SK-N-SH treated with all-trans-retinoic acid at 6 μM for 48 hours (cell line): Measurements from ENCODE around the gene FYN.

ENCODE experiments used
- ATAC-seq: fragments of 200-7000 bp; cut with Tn5 transposase; 3 replicates; pipeline ENCODE4 v1.9.1; 2020; ENCODE audit warnings: mild to moderate bottlenecking, moderate library complexity
- ARNTL ChIP-seq: fragments of 450-650 bp; formaldehyde crosslinking; IDR thresholded peaks from 2 replicates; pipeline ENCODE4 v1.5.0; 2020; ENCODE audit warnings: low read depth, mild to moderate bottlenecking, moderate library complexity, borderline replicate concordance
- BACH2 ChIP-seq: fragments of 250-450 bp; sonication (Bioruptor Pico); IDR thresholded peaks from 2 replicates; pipeline ENCODE4 v1.9.0; 2021; ENCODE audit warnings: mild to moderate bottlenecking, borderline replicate concordance
- CREB5 ChIP-seq: fragments of 250-450 bp; sonication (Bioruptor Pico); IDR thresholded peaks from 2 replicates; pipeline ENCODE4 v1.5.1; 2020; ENCODE audit warnings: low read depth, mild to moderate bottlenecking, moderate library complexity
- CSDC2 ChIP-seq: fragments of 250-450 bp; sonication (Bioruptor Pico); IDR thresholded peaks from 2 replicates; pipeline ENCODE4 v1.5.0; 2020; ENCODE audit warnings: mild to moderate bottlenecking, moderate library complexity
- GLIS3 ChIP-seq: fragments of 250-450 bp; sonication (Bioruptor Pico); IDR thresholded peaks from 2 replicates; pipeline ENCODE4 v1.5.0; 2020; ENCODE audit warnings: mild to moderate bottlenecking, moderate library complexity
- ISL1 ChIP-seq: fragments of 250-450 bp; sonication (Bioruptor Pico); IDR thresholded peaks from 2 replicates; pipeline ENCODE4 v2.1.2; 2022; ENCODE audit warnings: mild to moderate bottlenecking, moderate library complexity
- OSR1 ChIP-seq: fragments of 250-450 bp; sonication (Bioruptor Pico); IDR thresholded peaks from 2 replicates; pipeline ENCODE4 v1.8.0; 2022; ENCODE audit warnings: moderate library complexity, mild to moderate bottlenecking, inconsistent platforms
- PATZ1 ChIP-seq: fragments of 250-450 bp; sonication (Bioruptor Pico); IDR thresholded peaks from 2 replicates; pipeline ENCODE4 v1.8.0; 2020; ENCODE audit warnings: mild to moderate bottlenecking, moderate library complexity, borderline replicate concordance
- POU6F1 ChIP-seq: fragments of 250-450 bp; sonication (Bioruptor Pico); IDR thresholded peaks from 2 replicates; pipeline ENCODE4 v1.8.0; 2021; ENCODE audit warnings: low read depth, mild to moderate bottlenecking, moderate library complexity, borderline replicate concordance
- PPARA ChIP-seq: fragments of 250-450 bp; sonication (Bioruptor Pico); IDR thresholded peaks from 2 replicates; pipeline ENCODE4 v1.5.0; 2020; ENCODE audit warnings: mild to moderate bottlenecking, borderline replicate concordance
- RARB ChIP-seq: fragments of 250-450 bp; sonication (Bioruptor Pico); IDR thresholded peaks from 2 replicates; pipeline ENCODE4 v1.8.0; 2021; ENCODE audit warnings: mild to moderate bottlenecking, moderate library complexity
- SNAI2 ChIP-seq: fragments of 250-450 bp; sonication (Bioruptor Pico); IDR thresholded peaks from 2 replicates; pipeline ENCODE4 v1.5.0; 2020; ENCODE audit warnings: mild to moderate bottlenecking, moderate library complexity
- TCF4 ChIP-seq: fragments of 250-450 bp; sonication (Bioruptor Pico); IDR thresholded peaks from 2 replicates; pipeline ENCODE4 v1.8.0; 2021; ENCODE audit warnings: mild to moderate bottlenecking, moderate library complexity, borderline replicate concordance
- TOX ChIP-seq: fragments of 250-450 bp; sonication (Bioruptor Pico); IDR thresholded peaks from 2 replicates; pipeline ENCODE4 v1.8.0; 2021; ENCODE audit warnings: mild to moderate bottlenecking, moderate library complexity, borderline replicate concordance
- TSHZ2 ChIP-seq: fragments of 250-450 bp; sonication (Bioruptor Pico); IDR thresholded peaks from 2 replicates; pipeline ENCODE4 v1.5.0; 2020; ENCODE audit warnings: mild to moderate bottlenecking, moderate library complexity
- ZFP3 ChIP-seq: fragments of 250-450 bp; sonication (Bioruptor Pico); IDR thresholded peaks from 2 replicates; pipeline ENCODE4 v1.5.0; 2020; ENCODE audit warnings: mild to moderate bottlenecking, moderate library complexity
- ZFP30 ChIP-seq: fragments of 450-650 bp; formaldehyde crosslinking; IDR thresholded peaks from 2 replicates; pipeline ENCODE4 v1.5.0; 2022; ENCODE audit warnings: mild to moderate bottlenecking, moderate library complexity
- ZNF565 ChIP-seq: fragments of 450-650 bp; formaldehyde crosslinking; conservative IDR thresholded peaks from 2 replicates; pipeline ENCODE4 v1.5.0; 2020; ENCODE audit warnings: low read depth, mild to moderate bottlenecking, moderate library complexity
- ZNF70 ChIP-seq: fragments of 450-650 bp; formaldehyde crosslinking; IDR thresholded peaks from 2 replicates; pipeline ENCODE4 v1.5.0; 2020; ENCODE audit warnings: mild to moderate bottlenecking, moderate library complexity
- ZNF8 ChIP-seq: fragments of 450-650 bp; formaldehyde crosslinking; IDR thresholded peaks from 2 replicates; pipeline ENCODE4 v1.5.0; 2020; ENCODE audit warnings: mild to moderate bottlenecking, moderate library complexity
- TF ChIP-seq, protein P1 (sequence below): fragments of 250-450 bp; sonication (Bioruptor Pico); IDR thresholded peaks from 2 replicates; pipeline ENCODE4 v1.5.1; 2021; ENCODE audit warnings: mild to moderate bottlenecking, moderate library complexity

The FYN gene

GRCh38 chr6:111808493-111808892 lies 64.8 kb downstream of the FYN start:
- ATAC-seq = no peak
- TF ChIP-seq POU6F1 (no peak), ARNTL (no peak), TCF4 (CRISPR knock-in tag) (no peak), GLIS3 (no peak), ZFP3 (CRISPR knock-in tag) (no peak), ZFP30 (CRISPR knock-in tag) (no peak), TOX (no peak), RARB (CRISPR knock-in tag) (no peak), OSR1 (CRISPR knock-in tag) (no peak), SNAI2 (CRISPR knock-in tag) (no peak), CSDC2 (CRISPR knock-in tag) (no peak), CREB5 (CRISPR knock-in tag) (no peak), ZNF8 (no peak), PPARA (CRISPR knock-in tag) (no peak), ZNF70 (CRISPR knock-in tag) (no peak), BACH2 (CRISPR knock-in tag) (no peak), ZNF565 (CRISPR knock-in tag) (no peak), ISL1 (no peak), TSHZ2 (no peak)
- TF ChIP-seq, protein P1, sequence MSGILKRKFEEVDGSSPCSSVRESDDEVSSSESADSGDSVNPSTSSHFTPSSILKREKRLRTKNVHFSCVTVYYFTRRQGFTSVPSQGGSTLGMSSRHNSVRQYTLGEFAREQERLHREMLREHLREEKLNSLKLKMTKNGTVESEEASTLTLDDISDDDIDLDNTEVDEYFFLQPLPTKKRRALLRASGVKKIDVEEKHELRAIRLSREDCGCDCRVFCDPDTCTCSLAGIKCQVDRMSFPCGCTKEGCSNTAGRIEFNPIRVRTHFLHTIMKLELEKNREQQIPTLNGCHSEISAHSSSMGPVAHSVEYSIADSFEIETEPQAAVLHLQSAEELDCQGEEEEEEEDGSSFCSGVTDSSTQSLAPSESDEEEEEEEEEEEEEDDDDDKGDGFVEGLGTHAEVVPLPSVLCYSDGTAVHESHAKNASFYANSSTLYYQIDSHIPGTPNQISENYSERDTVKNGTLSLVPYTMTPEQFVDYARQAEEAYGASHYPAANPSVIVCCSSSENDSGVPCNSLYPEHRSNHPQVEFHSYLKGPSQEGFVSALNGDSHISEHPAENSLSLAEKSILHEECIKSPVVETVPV (CRISPR knock-in tag) = no peak

- no peak for TF ChIP-seq CSDC2 (CRISPR knock-in tag)
- no peak for TF ChIP-seq ZFP3 (CRISPR knock-in tag)
- TF ChIP-seq GLIS3 = no peak
- no peak for TF ChIP-seq RARB (CRISPR knock-in tag)
- TF ChIP-seq ZNF565 (CRISPR knock-in tag) = no peak
- TF ChIP-seq CREB5 (CRISPR knock-in tag) = no peak
- no peak for TF ChIP-seq PATZ1
- TF ChIP-seq PPARA (CRISPR knock-in tag) = no peak
- TF ChIP-seq ZNF70 (CRISPR knock-in tag) = no peak
- TF ChIP-seq, protein P1 (CRISPR knock-in tag) = no peak
- TF ChIP-seq SNAI2 (CRISPR knock-in tag) = no peak
- no peak for ATAC-seq
These were observed 66.4 kb downstream of the FYN start for GRCh38 chr6:111806561-111807497.
